NCI-H82 treated with DMSO at 0.1 percent for 48 hours (cell line): ENCODE data around the gene DENND1A.
"Not testable (repeated sequence)": the region's sequence is repeated elsewhere in the genome, so short reads cannot be mapped to it uniquely, and the experiment has no call there.

Experiments
- DNase-seq: peaks from one replicate; lab custom pipeline; 2025; ENCODE audit not compliant: unreplicated experiment; lab: John Stamatoyannopoulos, UW

DENND1A gene

GRCh38 chr9:123929870-123930831, at the start of gene DENND1A:
Gene DENND1A, minus strand, starts transcription at chr9:123930126. Its CDS starts 221 bp downstream, at chr9:123929905.
- DNase-seq, result peak; percentile 67

- no peak for DNase-seq
These were observed 49.1 kb upstream of the DENND1A start for GRCh38 chr9:123978981-123979380.

- not testable (repeated sequence) for DNase-seq
These were observed 46.7 kb upstream of the DENND1A start for GRCh38 chr9:123976579-123976978.

GRCh38 chr9:123975871-123976270, 45.9 kb upstream of the DENND1A start:
- no peak for DNase-seq

- no peak for DNase-seq
These were observed 44.5 kb upstream of the DENND1A start for GRCh38 chr9:123974471-123974870.

GRCh38 chr9:123973590-123974223, 43.8 kb upstream of the DENND1A start:
- no peak for DNase-seq

GRCh38 chr9:123972618-123973017, 42.7 kb upstream of the DENND1A start:
- no peak for DNase-seq

GRCh38 chr9:123967323-123967722, 37.4 kb upstream of the DENND1A start:
- no peak for DNase-seq

- no peak for DNase-seq
These were observed 36.1 kb upstream of the DENND1A start for GRCh38 chr9:123965801-123966686.

- DNase-seq, result no peak
These were observed 34.8 kb upstream of the DENND1A start for GRCh38 chr9:123964761-123965160.

GRCh38 chr9:123960965-123961364, 31.0 kb upstream of the DENND1A start:
- no peak for DNase-seq

GRCh38 chr9:123960366-123960765, 30.4 kb upstream of the DENND1A start:
- no peak for DNase-seq

GRCh38 chr9:123959787-123960186, 29.9 kb upstream of the DENND1A start:
- DNase-seq, result no peak

GRCh38 chr9:123957731-123958130, 27.8 kb upstream of the DENND1A start:
- DNase-seq, result no peak

- DNase-seq, result no peak
These were observed 27.3 kb upstream of the DENND1A start for GRCh38 chr9:123957168-123957721.

GRCh38 chr9:123955637-123956036, 25.7 kb upstream of the DENND1A start:
- no peak for DNase-seq

GRCh38 chr9:123954518-123955280, 24.8 kb upstream of the DENND1A start:
- no peak for DNase-seq

GRCh38 chr9:123952641-123953495, 22.9 kb upstream of the DENND1A start:
- no peak for DNase-seq

- DNase-seq, result no peak
These were observed 18.4 kb upstream of the DENND1A start for GRCh38 chr9:123948286-123948685.
